Measurements from ENCODE around the gene ALDH1A3.
A peak's percentile ranks its signal among the peaks of the same experiment; 100 is the strongest.

Gene ALDH1A3

GRCh38 chr15:100901296-100901695 lies 21.7 kb downstream of the ALDH1A3 start:
- FAIRE-seq (no peak), DNase-seq (ENCODE audit: low spot score) (no peak)

GRCh38 chr15:100901702-100902435 lies 22.2 kb downstream of the ALDH1A3 start:
- DNase-seq (ENCODE audit: low spot score) (no peak), FAIRE-seq (peak; percentile 87)

GRCh38 chr15:100902436-100903167 lies 23.0 kb downstream of the ALDH1A3 start:
- FAIRE-seq: peak; percentile 67
- peak; percentile 72 for DNase-seq (ENCODE audit: low spot score)

DNA sequence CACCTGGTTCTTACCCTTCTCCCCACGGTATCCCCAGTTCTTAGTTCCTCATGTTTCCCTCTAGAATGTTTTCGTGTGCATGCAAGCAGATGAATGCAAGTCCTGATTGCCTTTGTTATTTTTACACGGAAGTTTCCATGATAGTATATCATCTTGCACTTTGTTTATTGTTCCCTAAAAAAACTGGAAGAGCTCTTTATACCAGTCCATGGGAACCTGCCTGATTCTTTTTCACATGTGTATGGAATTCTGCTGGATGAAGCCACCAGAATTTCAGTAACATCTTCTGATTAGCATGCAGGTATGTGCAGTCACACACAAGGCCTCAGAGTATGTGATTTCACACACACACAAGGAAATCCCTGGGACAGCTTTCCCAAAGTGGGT lies 23.5 kb downstream of the ALDH1A3 start:
- DNase-seq (ENCODE audit: low spot score): no peak
- FAIRE-seq: no peak

GRCh38 chr15:100905850-100906249 lies 26.2 kb downstream of the ALDH1A3 start:
- DNase-seq (ENCODE audit: low spot score) (no peak), FAIRE-seq (no peak)

DNA sequence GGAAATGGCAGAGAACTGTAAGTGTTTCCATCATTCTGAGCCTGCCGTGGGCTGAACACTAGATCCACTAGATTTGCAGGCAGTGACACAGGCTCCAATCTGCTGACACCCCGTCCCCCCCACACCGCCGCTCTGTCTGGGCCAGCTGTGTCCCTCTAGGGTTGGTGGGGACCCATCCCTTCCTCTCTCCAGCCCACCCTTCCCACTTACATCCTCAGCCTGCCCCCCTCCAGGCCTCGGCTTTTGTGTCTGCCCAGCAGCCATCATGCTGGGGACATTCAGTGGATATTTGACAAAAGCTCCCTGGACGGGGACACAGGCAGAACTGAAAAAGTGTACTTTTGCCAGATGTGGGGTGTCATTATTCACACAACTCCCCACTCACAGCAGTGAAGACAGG lies 28.8 kb downstream of the ALDH1A3 start:
- DNase-seq (ENCODE audit: low spot score): no peak
- FAIRE-seq: no peak

GRCh38 chr15:100909565-100909964 lies 29.9 kb downstream of the ALDH1A3 start:
- FAIRE-seq (no peak), DNase-seq (ENCODE audit: low spot score) (no peak)

- DNase-seq (ENCODE audit: low spot score) (no peak), FAIRE-seq (no peak)
These were observed 30.6 kb downstream of the ALDH1A3 start for GRCh38 chr15:100909989-100910955.

DNA sequence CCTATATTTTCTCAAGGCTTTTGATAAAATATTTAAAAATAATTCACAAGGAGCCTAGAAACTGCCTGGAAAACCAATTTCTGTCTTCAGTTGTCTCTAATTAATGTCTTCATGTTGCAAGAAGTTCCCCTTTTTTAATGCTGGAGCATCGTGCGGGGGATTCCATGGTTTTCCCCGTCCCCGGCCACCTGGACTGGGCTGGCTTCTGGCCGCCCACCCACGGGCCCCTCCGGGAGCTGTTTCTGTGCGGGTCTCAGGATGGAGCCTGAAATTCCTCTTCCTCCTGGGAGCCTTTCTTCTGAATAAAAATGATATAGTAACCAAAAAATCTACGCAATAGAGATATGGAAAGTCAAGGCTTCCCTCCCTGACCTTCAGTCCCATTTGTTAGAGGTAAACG lies 31.5 kb downstream of the ALDH1A3 start:
- DNase-seq (ENCODE audit: low spot score) (no peak), FAIRE-seq (no peak)

- FAIRE-seq (no peak), DNase-seq (ENCODE audit: low spot score) (no peak)
These were observed 34.3 kb downstream of the ALDH1A3 start for GRCh38 chr15:100913961-100914360.

- DNase-seq (ENCODE audit: low spot score) (no peak), FAIRE-seq (no peak)
These were observed 35.2 kb downstream of the ALDH1A3 start for GRCh38 chr15:100914876-100915275.

GRCh38 chr15:100918034-100918689 lies 38.5 kb downstream of the ALDH1A3 start:
- DNase-seq (ENCODE audit: low spot score) (peak; percentile 93), FAIRE-seq (no peak)

- DNase-seq (ENCODE audit: low spot score) (peak; percentile 68), FAIRE-seq (no peak)
These were observed 39.3 kb downstream of the ALDH1A3 start, which contains the start of gene LRRK1 for GRCh38 chr15:100918690-100919480. Gene LRRK1, plus strand, starts transcription at chr15:100919357. Its CDS starts 5,276 bp downstream, at chr15:100924633.

GRCh38 chr15:100919481-100920405 lies 40.1 kb downstream of the ALDH1A3 start:
- DNase-seq (ENCODE audit: low spot score) (peak; percentile 43), FAIRE-seq (no peak)

GRCh38 chr15:100920516-100921135 lies 41.0 kb downstream of the ALDH1A3 start:
- no peak for DNase-seq (ENCODE audit: low spot score)

GRCh38 chr15:100922192-100923040 lies 42.8 kb downstream of the ALDH1A3 start:
- FAIRE-seq: no peak
- DNase-seq (ENCODE audit: low spot score): no peak

More at GRCh38 chr15:100920516-100921135, 41.0 kb downstream of the ALDH1A3 start:
- no peak for FAIRE-seq

DNA sequence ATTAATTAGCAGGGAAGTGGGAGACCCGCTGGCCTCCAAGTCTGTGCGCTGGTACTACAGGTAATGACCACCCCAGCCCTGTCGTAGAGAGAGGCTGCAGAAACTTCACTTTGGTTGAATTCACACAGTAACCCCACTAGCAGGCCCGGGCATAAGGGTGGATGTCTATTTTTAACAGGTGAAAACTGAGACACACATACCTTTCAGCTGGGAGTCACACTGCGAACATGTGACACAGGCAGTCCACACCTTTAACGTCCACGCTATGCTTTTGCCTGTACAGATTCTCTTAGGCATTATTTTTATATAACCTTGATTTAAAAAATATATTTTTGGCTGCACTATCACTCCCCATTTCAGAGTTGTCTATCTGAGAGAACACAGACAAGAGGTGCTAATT lies 43.4 kb downstream of the ALDH1A3 start:
- FAIRE-seq: no peak
- DNase-seq (ENCODE audit: low spot score): no peak

GRCh38 chr15:100923902-100924301 lies 44.3 kb downstream of the ALDH1A3 start:
- DNase-seq (ENCODE audit: low spot score) (no peak), FAIRE-seq (no peak)

Data from urothelium cell line (cell line).